Stimulated activated CD8-positive, alpha-beta memory T cell treated with anti-CD3 and anti-CD28 coated beads, Interleukin-15, amount 100 ng/mL, for 1 hour (primary cell): ENCODE measurements around the gene ELP1.
"Not testable (repeated sequence)": the region's sequence is repeated elsewhere in the genome, so short reads cannot be mapped to it uniquely, and the experiment has no call there.

ENCODE experiments used
- DNase-seq: peaks from one replicate; pipeline ENCODE4 v3.0.0-alpha.2; 2020; ENCODE audit warnings: low read depth

ELP1 gene

GRCh38 chr9:108933231-108933717 is 650 bp downstream of the ELP1 start:
- DNase-seq, result no peak

GRCh38 chr9:108928386-108928785 is 5.5 kb downstream of the ELP1 start:
- DNase-seq, result no peak

GRCh38 chr9:108924466-108924865 is 9.5 kb downstream of the ELP1 start:
- DNase-seq, result no peak

GRCh38 chr9:108921200-108921599 is 12.7 kb downstream of the ELP1 start:
- no peak for DNase-seq

GRCh38 chr9:108920401-108920800 is 13.5 kb downstream of the ELP1 start:
- not testable (repeated sequence) for DNase-seq

GRCh38 chr9:108919517-108919916 is 14.4 kb downstream of the ELP1 start:
- DNase-seq, result no peak

- no peak for DNase-seq
Observed at GRCh38 chr9:108913391-108913790, 20.5 kb downstream of the ELP1 start.

GRCh38 chr9:108911820-108912219 is 22.1 kb downstream of the ELP1 start:
- no peak for DNase-seq

GRCh38 chr9:108910914-108911313 is 23.0 kb downstream of the ELP1 start:
- no peak for DNase-seq

- DNase-seq, result no peak
Observed at GRCh38 chr9:108910402-108910801, 23.5 kb downstream of the ELP1 start.

- no peak for DNase-seq
Observed at GRCh38 chr9:108905494-108905893, 28.4 kb downstream of the ELP1 start.

GRCh38 chr9:108904161-108904560 is 29.8 kb downstream of the ELP1 start:
- DNase-seq, result no peak

- DNase-seq, result no peak
Observed at GRCh38 chr9:108903420-108904103, 30.4 kb downstream of the ELP1 start.

- no peak for DNase-seq
Observed at GRCh38 chr9:108900176-108900575, 33.7 kb downstream of the ELP1 start.

GRCh38 chr9:108899023-108899695 is 34.8 kb downstream of the ELP1 start:
- DNase-seq, result not testable (repeated sequence)

- no peak for DNase-seq
Observed at GRCh38 chr9:108897324-108898096, 36.4 kb downstream of the ELP1 start.

GRCh38 chr9:108894225-108894997 is 39.5 kb downstream of the ELP1 start:
- no peak for DNase-seq

GRCh38 chr9:108889649-108890067 is 44.3 kb downstream of the ELP1 start:
- no peak for DNase-seq

- DNase-seq, result not testable (repeated sequence)
Observed at GRCh38 chr9:108886594-108887271, 47.2 kb downstream of the ELP1 start.

GRCh38 chr9:108885643-108886348 is 48.1 kb downstream of the ELP1 start:
- no peak for DNase-seq

- no peak for DNase-seq
Observed at GRCh38 chr9:108884701-108885100, 49.2 kb downstream of the ELP1 start.
